SK-N-SH (cell line): ENCODE results near the gene CDS1. TPM values are rescaled to one million over a fixed set of nuclear protein-coding genes. Genes with fewer than 3 reads are reported as not detected.

Source experiments
- CTCF ChIA-PET: fragments of 300-600, 350-600 bp; formaldehyde crosslinking; extraction: SDS; loops from one replicate; lab custom pipeline; 2021; lab: Yijun Ruan, JAX
- POLR2A ChIA-PET: fragments of 350-600 bp; sonication (Branson Sonifier 250); formaldehyde crosslinking; extraction: SDS; loops from one replicate; lab custom pipeline; 2020; ENCODE audit warnings: antibody characterized with exemption, inconsistent platforms; lab: Yijun Ruan, JAX
- DNase-seq: peaks from one replicate; pipeline ENCODE4 v3.0.0; 2012
- H2AFZ ChIP-seq: fragments of 200-600 bp; sonication (generic); 2 replicates; pipeline ENCODE4 v1.8.1; 2016; ENCODE audit warnings: antibody characterized with exemption, mild to moderate bottlenecking, low read depth
- H3F3A ChIP-seq: fragments of 200-600 bp; sonication (generic); replicated peaks from 2 replicates; pipeline ENCODE3; 2016; ENCODE audit warnings: antibody characterized with exemption, mild to moderate bottlenecking; ENCODE audit not compliant: insufficient read depth
- H3K27ac ChIP-seq, 2 experiments: fragments of 200-500 bp in 1 of 2; fragments of 200-600 bp in 1 of 2; sonication (Bioruptor generic) in 1 of 2; sonication (generic), shearing (Covaris generic) in 1 of 2; 2 replicates each; pipeline versions ENCODE4 v1.5.1 to v1.6.1; 2014 to 2016; ENCODE audit warnings: low read depth in 2 of 2, inconsistent platforms in 1 of 2, low read length in 1 of 2, mild to moderate bottlenecking in 1 of 2, mixed read lengths in 1 of 2
- H3K27me3 ChIP-seq: fragments of 200-600 bp; sonication (generic), shearing (Covaris generic); 2 replicates; pipeline ENCODE4 v1.6.1; 2016; ENCODE audit warnings: mixed run types; ENCODE audit not compliant: insufficient read depth
- H3K36me3 ChIP-seq, 2 experiments: fragments of 200-500 bp in 1 of 2; fragments of 200-600 bp in 1 of 2; sonication (Bioruptor generic) in 1 of 2; sonication (generic) in 1 of 2; replicated peaks in 1 of 2; 2 replicates each; pipeline versions ENCODE3 to v1.5.1; 2014 to 2016; ENCODE audit warnings: low read length in 1 of 2, mild to moderate bottlenecking in 1 of 2; ENCODE audit not compliant: insufficient read depth in 2 of 2, control insufficient read depth in 1 of 2
- H3K4me1 ChIP-seq, 2 experiments: fragments of 200-500 bp in 1 of 2; fragments of 200-600 bp in 1 of 2; sonication (Bioruptor generic) in 1 of 2; sonication (generic), shearing (Covaris generic) in 1 of 2; 2 replicates each; pipeline versions ENCODE4 v1.5.1 to v1.6.1; 2014 to 2016; ENCODE audit warnings: low read depth in 1 of 2, low read length in 1 of 2, mixed run types in 1 of 2; ENCODE audit not compliant: insufficient read depth in 2 of 2, control insufficient read depth in 1 of 2
- H3K4me2 ChIP-seq: fragments of 200-600 bp; sonication (generic), shearing (Covaris generic); 2 replicates; pipeline ENCODE4 v1.6.1; 2017; ENCODE audit warnings: mixed run types
- H3K4me3 ChIP-seq, 2 experiments: fragments of 200-500 bp in 1 of 2; fragments of 200-600 bp in 1 of 2; sonication (Bioruptor generic) in 1 of 2; sonication (generic), shearing (Covaris generic) in 1 of 2; 2 replicates each; pipeline versions ENCODE4 v1.5.1 to v1.8.1; 2014 to 2016; ENCODE audit warnings: low read depth in 2 of 2, inconsistent platforms in 1 of 2, low read length in 1 of 2, mild to moderate bottlenecking in 1 of 2, mixed read lengths in 1 of 2, moderate library complexity in 1 of 2
- H3K79me2 ChIP-seq: fragments of 200-600 bp; sonication (generic); 2 replicates; pipeline ENCODE4 v1.8.1; 2017; ENCODE audit warnings: mild to moderate bottlenecking; ENCODE audit not compliant: insufficient read depth
- H3K9ac ChIP-seq: fragments of 200-600 bp; sonication (generic); 2 replicates; pipeline ENCODE4 v1.6.1; 2017; ENCODE audit warnings: mixed run types
- H3K9me2 ChIP-seq: fragments of 200-600 bp; sonication (generic); 2 replicates; pipeline ENCODE4 v1.6.1; 2017; ENCODE audit warnings: mixed run types
- H3K9me3 ChIP-seq: fragments of 200-600 bp; sonication (generic); 2 replicates; pipeline ENCODE4 v1.6.1; 2017; ENCODE audit warnings: mixed run types, mild to moderate bottlenecking, moderate library complexity
- H4K20me1 ChIP-seq: fragments of 200-600 bp; sonication (generic); 2 replicates; pipeline ENCODE4 v1.6.1; 2017; ENCODE audit warnings: mild to moderate bottlenecking, mixed run types; ENCODE audit not compliant: insufficient read depth
- ELF1 ChIP-seq: IDR thresholded peaks from 2 replicates; pipeline ENCODE4 v1.4.0; 2012
- EP300 ChIP-seq, 2 experiments: IDR thresholded peaks; 2 replicates each; pipeline versions ENCODE4 v1.4.0 to v1.6.1; 2012; ENCODE audit warnings: borderline replicate concordance in 1 of 2, low read depth in 1 of 2, low read length in 1 of 2
- GATA2 ChIP-seq: sonication (generic); formaldehyde crosslinking; IDR thresholded peaks from 2 replicates; pipeline ENCODE4 v1.5.0; 2020; ENCODE audit warnings: mild to moderate bottlenecking, missing genetic modification reagents
- NFIC ChIP-seq: IDR thresholded peaks from 2 replicates; pipeline ENCODE4 v1.4.0; 2012; ENCODE audit warnings: borderline replicate concordance
- NRF1 ChIP-seq: IDR thresholded peaks from 2 replicates; pipeline ENCODE4 v1.6.1; 2012; ENCODE audit warnings: low read depth, mild to moderate bottlenecking, low read length
- RAD21 ChIP-seq: IDR thresholded peaks from 2 replicates; pipeline ENCODE4 v1.6.1; 2012; ENCODE audit warnings: mild to moderate bottlenecking, low read length
- RCOR1 ChIP-seq: fragments of 150-350 bp; IDR thresholded peaks from 2 replicates; pipeline ENCODE4 v1.6.1; 2017; ENCODE audit warnings: antibody characterized with exemption, low read length
- RXRA ChIP-seq: IDR thresholded peaks from 2 replicates; pipeline ENCODE4 v1.4.0; 2012; ENCODE audit warnings: low read depth, mild to moderate bottlenecking, borderline replicate concordance
- SIN3A ChIP-seq: IDR thresholded peaks from 2 replicates; pipeline ENCODE4 v1.6.1; 2012; ENCODE audit warnings: low read depth, mild to moderate bottlenecking, low read length, moderate library complexity, borderline replicate concordance
- TAF1 ChIP-seq: IDR thresholded peaks from 2 replicates; pipeline ENCODE4 v1.6.1; 2012; ENCODE audit warnings: low read depth, mild to moderate bottlenecking, low read length, moderate library complexity, borderline replicate concordance
- TCF12 ChIP-seq: IDR thresholded peaks from 2 replicates; pipeline ENCODE4 v1.4.0; 2012
- USF1 ChIP-seq: IDR thresholded peaks from 2 replicates; pipeline ENCODE4 v1.4.0; 2012; ENCODE audit warnings: low read depth, borderline replicate concordance
- YY1 ChIP-seq: IDR thresholded peaks from 2 replicates; pipeline ENCODE4 v1.4.0; 2012; ENCODE audit warnings: low read depth, mild to moderate bottlenecking
- WGBS: methylation state at CpG from one replicate; pipeline ENCODE4 v1.1.6; 2017; ENCODE audit warnings: low lambda C conversion rate; 5-methylcytosine and 5-hydroxymethylcytosine counted together
- polyA plus RNA-seq, 3 experiments: library from polyadenylated mRNA; depleted of rRNA; stranded (reverse); fragments of >200 nt; gene quantifications; 2 replicates each; pipeline ENCODE4 v1.2.3, GENCODE V29; 2012
- TF ChIP-seq, protein P1 (sequence below): fragments of 150-350 bp; IDR thresholded peaks from 2 replicates; pipeline ENCODE4 v1.6.1; 2017; ENCODE audit warnings: antibody characterized with exemption, low read length, low read depth, borderline replicate concordance
- TF ChIP-seq, protein P2 (sequence below): IDR thresholded peaks from 2 replicates; pipeline ENCODE4; 2012

The CDS1 gene
- polyA plus RNA-seq, 1 of the 3 experiments (the other 2 are of a cell fraction) = 0.02 TPM

GRCh38 chr4:84648178-84648577 is 65.3 kb downstream of the CDS1 start:
- Histone ChIP-seq H3K36me3 (no peaks in the 10 kb centered on the region), H4K20me1 (no peaks in the 10 kb centered on the region), H3K9ac (no peak overlapping the region), H3F3A (no peaks in the 10 kb centered on the region), H3K4me2 (no peak overlapping the region), H3K9me3 (no peaks in the 10 kb centered on the region), H3K4me1 (no peaks in the 10 kb centered on the region), H3K4me3 (no peak overlapping the region), H2AFZ (no peak overlapping the region), H3K27ac (no peak overlapping the region), H3K9me2 (no peaks in the 10 kb centered on the region), H3K27me3 (no peaks in the 10 kb centered on the region)
- WGBS = 25% methylated on average over 1 of the region's 1 CpG
- CTCF ChIA-PET = no interaction called here
- no peak for DNase-seq
- POLR2A ChIA-PET = no interaction called here
- TF ChIP-seq TCF12 = no peak
- TF ChIP-seq, all 33 proteins: peak for 0
- H3K79me2 ChIP-seq = no peaks in the 10 kb centered on the region

- no peaks in the 10 kb centered on the region for H3K27me3 ChIP-seq
- H3K79me2 ChIP-seq = no peaks in the 10 kb centered on the region
- H3K4me3 ChIP-seq = no peak overlapping the region
- H4K20me1 ChIP-seq = no peaks in the 10 kb centered on the region
- no peak overlapping the region for H3K4me2 ChIP-seq
- no peak overlapping the region for H2AFZ ChIP-seq
- DNase-seq = no peak
- no peaks in the 10 kb centered on the region for H3F3A ChIP-seq
- H3K9me2 ChIP-seq = no peaks in the 10 kb centered on the region
- H3K9ac ChIP-seq = no peak overlapping the region
- WGBS = 68% methylated on average over 10 of the region's 10 CpGs
- no peaks in the 10 kb centered on the region for H3K9me3 ChIP-seq
- no peaks in the 10 kb centered on the region for H3K36me3 ChIP-seq
- TF ChIP-seq USF1 (no peak), ELF1 (no peak), GATA2 (CRISPR knock-in tag) (no peak), RCOR1 (no peak), RAD21 (no peak)
- TF ChIP-seq, protein P1, sequence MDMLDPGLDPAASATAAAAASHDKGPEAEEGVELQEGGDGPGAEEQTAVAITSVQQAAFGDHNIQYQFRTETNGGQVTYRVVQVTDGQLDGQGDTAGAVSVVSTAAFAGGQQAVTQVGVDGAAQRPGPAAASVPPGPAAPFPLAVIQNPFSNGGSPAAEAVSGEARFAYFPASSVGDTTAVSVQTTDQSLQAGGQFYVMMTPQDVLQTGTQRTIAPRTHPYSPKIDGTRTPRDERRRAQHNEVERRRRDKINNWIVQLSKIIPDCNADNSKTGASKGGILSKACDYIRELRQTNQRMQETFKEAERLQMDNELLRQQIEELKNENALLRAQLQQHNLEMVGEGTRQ = no peak
- TF ChIP-seq, all 33 proteins: peak for 0
- H3K27ac ChIP-seq = no peak overlapping the region
- POLR2A ChIA-PET = no interaction called here
- CTCF ChIA-PET = no interaction called here
- H3K4me1 ChIP-seq = no peaks in the 10 kb centered on the region
Observed at GRCh38 chr4:84648863-84649647, 66.1 kb downstream of the CDS1 start.

- Histone ChIP-seq H3K9me2 (no peaks in the 10 kb centered on the region), H2AFZ (no peak overlapping the region), H3K79me2 (no peaks in the 10 kb centered on the region), H3K9ac (no peak overlapping the region), H3K27me3 (no peaks in the 10 kb centered on the region), H3K4me2 (no peak overlapping the region), H4K20me1 (no peaks in the 10 kb centered on the region), H3K36me3 (no peaks in the 10 kb centered on the region), H3K4me3 (no peak overlapping the region), H3K27ac (no peak overlapping the region), H3K9me3 (no peaks in the 10 kb centered on the region), H3F3A (no peaks in the 10 kb centered on the region), H3K4me1 (no peaks in the 10 kb centered on the region)
- no peak for TF ChIP-seq TAF1
- no peak for TF ChIP-seq SIN3A
- no peak for TF ChIP-seq YY1
- no peak for TF ChIP-seq RXRA
- TF ChIP-seq NFIC = no peak
- TF ChIP-seq, protein P2, sequence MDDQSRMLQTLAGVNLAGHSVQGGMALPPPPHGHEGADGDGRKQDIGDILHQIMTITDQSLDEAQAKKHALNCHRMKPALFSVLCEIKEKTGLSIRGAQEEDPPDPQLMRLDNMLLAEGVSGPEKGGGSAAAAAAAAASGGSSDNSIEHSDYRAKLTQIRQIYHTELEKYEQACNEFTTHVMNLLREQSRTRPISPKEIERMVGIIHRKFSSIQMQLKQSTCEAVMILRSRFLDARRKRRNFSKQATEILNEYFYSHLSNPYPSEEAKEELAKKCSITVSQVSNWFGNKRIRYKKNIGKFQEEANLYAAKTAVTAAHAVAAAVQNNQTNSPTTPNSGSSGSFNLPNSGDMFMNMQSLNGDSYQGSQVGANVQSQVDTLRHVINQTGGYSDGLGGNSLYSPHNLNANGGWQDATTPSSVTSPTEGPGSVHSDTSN = no peak
- no peak for TF ChIP-seq EP300 (IDR thresholded peaks at IDR 0.05; ENCODE audit: borderline replicate concordance in 1 of 2, low read depth in 1 of 2, low read length in 1 of 2)
- TF ChIP-seq, protein P1 = no peak
- no peak for TF ChIP-seq NRF1
- 82% methylated on average over 1 of the region's 1 CpG for WGBS
- no peak for DNase-seq
- CTCF ChIA-PET = no interaction called here
- POLR2A ChIA-PET = no interaction called here
Observed at GRCh38 chr4:84651499-84651898, 68.6 kb downstream of the CDS1 start.
